Endothelial cell of umbilical vein (primary cell): ENCODE results near the gene MEI1. TPM values are rescaled to one million over a fixed set of nuclear protein-coding genes. Genes with fewer than 3 reads are reported as not detected.
A peak's percentile ranks its signal among the peaks of the same experiment; 100 is the strongest.

ENCODE experiments used
- BruUV-seq: library from RNA; stranded (reverse); fragments of 400-500 nt; replicated peaks from 2 replicates; lab custom pipeline; 2021; lab: Mats Ljungman, UMichigan
- CTCF ChIA-PET: fragments of 300-600, 350-600 bp; sonication (Branson Sonifier 250); formaldehyde crosslinking; loops from one replicate; lab custom pipeline; 2021; ENCODE audit warnings: antibody characterized with exemption, inconsistent platforms; lab: Charles Lee
- POLR2A ChIA-PET: fragments of 300-600, 350-600 bp; sonication (Branson Sonifier 250); formaldehyde crosslinking; loops from one replicate; lab custom pipeline; 2021; ENCODE audit warnings: antibody characterized with exemption, inconsistent platforms; lab: Charles Lee
- DNase-seq: peaks from one replicate; pipeline ENCODE4 v3.0.0-alpha.2; 2011; ENCODE audit warnings: low read depth, low spot score
- FAIRE-seq: peaks from 2 replicates; lab custom pipeline; 2011; peaks lifted over from hg19 to GRCh38; lab: Jason Lieb, UNC
- H2AFZ ChIP-seq: 2 replicates; pipeline ENCODE4 v1.6.0; 2012; ENCODE audit warnings: low read depth, low read length, control low read depth, inconsistent platforms
- H3K27ac ChIP-seq: 2 replicates; pipeline ENCODE4 v1.5.1; 2011; ENCODE audit warnings: low read depth, mild to moderate bottlenecking, control low read depth, low read length, moderate library complexity; ENCODE audit not compliant: insufficient read depth
- H3K27me3 ChIP-seq, 2 experiments: 2 replicates each; pipeline versions ENCODE4 v1.6.0 to v1.6.1; 2011; ENCODE audit warnings: low read length in 2 of 2, mixed read lengths in 1 of 2; ENCODE audit not compliant: control insufficient read depth in 2 of 2, insufficient read depth in 2 of 2
- H3K36me3 ChIP-seq, 2 experiments: 2 replicates in 1 of 2; 3 replicates in 1 of 2; pipeline ENCODE4 v1.5.1; 2011; ENCODE audit warnings: low read length in 2 of 2, mild to moderate bottlenecking in 1 of 2, moderate library complexity in 1 of 2; ENCODE audit not compliant: control insufficient read depth in 2 of 2, insufficient read depth in 2 of 2; ENCODE audit errors: extremely low read depth in 1 of 2
- H3K4me1 ChIP-seq: 3 replicates; pipeline ENCODE4 v1.5.1; 2011; ENCODE audit warnings: mild to moderate bottlenecking, low read length; ENCODE audit not compliant: control insufficient read depth, insufficient read depth; ENCODE audit errors: extremely low read depth
- H3K4me2 ChIP-seq: 2 replicates; pipeline ENCODE4 v1.6.1; 2011; ENCODE audit warnings: low read length, control low read depth, mixed read lengths; ENCODE audit not compliant: insufficient read depth
- H3K4me3 ChIP-seq, 3 experiments: fragments of 200-600 bp in 1 of 3; sonication (generic), shearing (Covaris generic) in 1 of 3; replicated peaks in 1 of 3; 2 replicates each; pipeline ENCODE4 v1.5.1; 2011 to 2016; ENCODE audit warnings: control low read depth in 3 of 3, low read length in 3 of 3, mild to moderate bottlenecking in 2 of 3, inconsistent platforms in 1 of 3, low read depth in 1 of 3, moderate library complexity in 1 of 3; ENCODE audit not compliant: insufficient read depth in 1 of 3
- H3K79me2 ChIP-seq: 2 replicates; pipeline ENCODE4 v1.6.0; 2012; ENCODE audit warnings: low read length, inconsistent platforms; ENCODE audit not compliant: control insufficient read depth, insufficient read depth
- H3K9ac ChIP-seq: replicated peaks from 2 replicates; pipeline ENCODE3; 2011; ENCODE audit warnings: low read length, control low read depth; ENCODE audit not compliant: insufficient read depth; ENCODE audit errors: extremely low read depth
- H3K9me1 ChIP-seq: replicated peaks from 3 replicates; pipeline ENCODE4 v1.6.0; 2011; ENCODE audit warnings: mild to moderate bottlenecking, low read length; ENCODE audit not compliant: control insufficient read depth, insufficient read depth; ENCODE audit errors: extremely low read depth
- H3K9me3 ChIP-seq: replicated peaks from 2 replicates; pipeline ENCODE4 v1.5.1; 2012; ENCODE audit warnings: low read length, inconsistent platforms; ENCODE audit not compliant: control insufficient read depth, insufficient read depth
- H4K20me1 ChIP-seq: replicated peaks from 2 replicates; pipeline ENCODE3; 2011; ENCODE audit warnings: mild to moderate bottlenecking, low read length; ENCODE audit not compliant: control insufficient read depth, insufficient read depth; ENCODE audit errors: extremely low read depth
- CTCF ChIP-seq, 2 donors: IDR thresholded peaks; 1 replicate in 1 of 2; 2 replicates in 1 of 2; pipeline ENCODE4 v1.5.1; 2011; ENCODE audit warnings: low read length in 2 of 2, mild to moderate bottlenecking in 2 of 2, moderate library complexity in 2 of 2, control low read depth in 1 of 2, inconsistent platforms in 1 of 2, low read depth in 1 of 2; ENCODE audit not compliant: insufficient read depth in 1 of 2; ENCODE audit errors: extremely low read depth in 1 of 2
- EZH2 ChIP-seq: IDR thresholded peaks from 2 replicates; pipeline ENCODE4 v1.6.1; 2012; ENCODE audit warnings: borderline replicate concordance, low read depth, mild to moderate bottlenecking, moderate library complexity, low read length, inconsistent platforms; ENCODE audit not compliant: severe bottlenecking
- FOS ChIP-seq: IDR thresholded peaks from 2 replicates; pipeline ENCODE4 v1.6.1; 2011; ENCODE audit warnings: mild to moderate bottlenecking, low read length, moderate library complexity, borderline replicate concordance; ENCODE audit not compliant: insufficient read depth
- GATA2 ChIP-seq: IDR thresholded peaks from 2 replicates; pipeline ENCODE4 v1.7.0; 2011; ENCODE audit warnings: low read depth, mild to moderate bottlenecking, moderate library complexity, mixed read lengths, low read length; ENCODE audit not compliant: insufficient read length, insufficient read depth
- JUN ChIP-seq: IDR thresholded peaks from 2 replicates; pipeline ENCODE4 v1.6.1; 2011; ENCODE audit warnings: borderline replicate concordance, low read depth; ENCODE audit not compliant: insufficient read length, insufficient read depth
- MAX ChIP-seq: IDR thresholded peaks from 2 replicates; pipeline ENCODE4 v1.6.1; 2011; ENCODE audit not compliant: insufficient read depth, insufficient read length
- POLR2A ChIP-seq: IDR thresholded peaks from 2 replicates; pipeline ENCODE4 v1.6.1; 2012; ENCODE audit warnings: low read depth, mild to moderate bottlenecking, control low read depth, low read length
- POLR2AphosphoS5 ChIP-seq: IDR thresholded peaks from 2 replicates; pipeline ENCODE4 v1.6.1; 2012; ENCODE audit warnings: low read depth, mild to moderate bottlenecking, control low read depth, low read length, moderate library complexity; ENCODE audit not compliant: insufficient read depth
- dilution Hi-C: fragments of 300-500 bp; cut with MboI; formaldehyde crosslinking; loops from one replicate; pipeline ENCODE4 v1.15.0; 2019; ENCODE audit warnings: low sequenced_read_pairs; ENCODE audit not compliant: extremely low pct_ligation_motif_present
- intact Hi-C: fragments of 100-400 bp; cut with micrococcal nuclease; formaldehyde crosslinking; loops from one replicate; pipeline ENCODE4 v1.10.0; 2022
- polyA plus RNA-seq, 4 experiments: library from polyadenylated mRNA; depleted of rRNA in 3 of 4; stranded (reverse) in 3 of 4; unstranded in 1 of 4; fragments of >200 nt; gene quantifications; 2 replicates each; pipeline versions ENCODE4 v1.2.1 to v1.2.3, GENCODE V29; 2011 to 2012; ENCODE audit warnings: missing spikeins in 1 of 4
- total RNA-seq: library from RNA; stranded (reverse); gene quantifications from 2 replicates; pipeline ENCODE4 v1.2.3, GENCODE V29; 2021

Gene MEI1
- total and polyA plus RNA-seq, 2 donors (not counting 3 experiments of a cell fraction or from before 2014, with no cell fraction given): 1.5 to 1.9 TPM

DNA sequence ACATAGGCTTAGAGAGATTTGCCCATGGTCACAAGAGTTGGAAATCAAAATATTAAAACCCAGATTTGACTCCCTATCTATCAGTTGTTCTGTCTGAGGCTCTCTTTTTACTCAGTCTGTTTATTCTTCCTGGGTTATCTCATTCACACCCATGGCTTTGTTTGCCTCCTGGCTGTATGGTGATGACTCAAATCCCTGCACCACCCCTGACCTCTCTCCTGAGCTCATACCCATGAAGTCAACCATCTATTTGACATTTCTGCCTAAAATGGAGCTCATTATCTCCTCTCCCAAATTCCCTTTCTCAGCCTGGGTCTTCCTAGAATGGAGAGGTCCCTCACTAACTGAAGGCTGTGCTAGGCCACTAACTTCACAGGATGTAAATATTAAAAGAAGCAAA is 73.3 kb downstream of the MEI1 start:
- TF ChIP-seq POLR2AphosphoS5 (no peak), POLR2A (no peak), CTCF (IDR thresholded peaks at IDR 0.05; ENCODE audit: extremely low read depth in 1 of 2, insufficient read depth in 1 of 2, low read depth in 1 of 2, low read length in 2 of 2) (no peak), GATA2 (no peak), EZH2 (no peak), FOS (peak; percentile 25), JUN (no peak), MAX (no peak)
- peaks cover 4% of the 10 kb centered on the region for H3K4me1 ChIP-seq
- CTCF ChIA-PET: interaction anchor here (1.5 kb wide), 1 partner anchor 14 kb away, joined by 3 read pairs; no protein-coding TSS in a partner anchor
- POLR2A ChIA-PET: no interaction called here
- no peaks in the 10 kb centered on the region for H3K27me3 ChIP-seq
- DNase-seq (no peak), FAIRE-seq (no peak)
- H3K4me2 ChIP-seq: no peak overlapping the region
- no peak overlapping the region for H3K9ac ChIP-seq
- H3K9me1 ChIP-seq: no peaks in the 10 kb centered on the region
- H3K27ac ChIP-seq: no peak overlapping the region
- no TSS peak for BruUV-seq
- no peaks in the 10 kb centered on the region for H3K36me3 ChIP-seq
- intact Hi-C loops: no loop called here
- H4K20me1 ChIP-seq: no peaks in the 10 kb centered on the region
- no peak overlapping the region for H3K4me3 ChIP-seq
- dilution Hi-C loops: no loop called here
- no peak overlapping the region for H2AFZ ChIP-seq
- no peaks in the 10 kb centered on the region for H3K9me3 ChIP-seq
- no peaks in the 10 kb centered on the region for H3K79me2 ChIP-seq
